DOHH2 (cell line): ENCODE data around the gene SOCS2.

Source experiments
- H3F3A ChIP-seq: fragments of 200-600 bp; sonication (generic), shearing (Covaris generic); 2 replicates; pipeline ENCODE4 v1.6.0; 2016; ENCODE audit warnings: antibody characterized with exemption, mild to moderate bottlenecking; ENCODE audit not compliant: control insufficient read depth, insufficient read depth
- H3K27ac ChIP-seq: fragments of 200-600 bp; sonication (generic); 2 replicates; pipeline ENCODE4 v1.5.1; 2014; ENCODE audit warnings: low read depth, mild to moderate bottlenecking, low read length, moderate library complexity
- H3K27me3 ChIP-seq: fragments of 200-600 bp; sonication (generic); 2 replicates; pipeline ENCODE4 v1.6.1; 2014; ENCODE audit warnings: mild to moderate bottlenecking, low read length, mixed read lengths; ENCODE audit not compliant: control insufficient read depth
- H3K36me3 ChIP-seq: fragments of 200-600 bp; sonication (generic); 2 replicates; pipeline ENCODE4 v1.6.1; 2014; ENCODE audit warnings: mild to moderate bottlenecking, low read length, moderate library complexity, mixed read lengths; ENCODE audit not compliant: control insufficient read depth
- H3K4me1 ChIP-seq: fragments of 200-600 bp; sonication (generic); 2 replicates; pipeline ENCODE4 v1.6.1; 2014; ENCODE audit warnings: mild to moderate bottlenecking, low read length, mixed read lengths; ENCODE audit not compliant: control insufficient read depth
- H3K4me2 ChIP-seq: fragments of 200-600 bp; sonication (generic); 2 replicates; pipeline ENCODE4 v1.6.0; 2014; ENCODE audit warnings: mild to moderate bottlenecking, low read length, moderate library complexity
- H3K4me3 ChIP-seq: fragments of 200-600 bp; sonication (generic); 2 replicates; pipeline ENCODE4 v1.5.1; 2014; ENCODE audit warnings: mild to moderate bottlenecking, low read length, mixed read lengths
- H3K79me2 ChIP-seq: fragments of 200-600 bp; sonication (generic); 2 replicates; pipeline ENCODE4 v1.6.1; 2014; ENCODE audit warnings: mild to moderate bottlenecking, low read length, mixed read lengths; ENCODE audit not compliant: control insufficient read depth
- H3K9me2 ChIP-seq: fragments of 200-600 bp; sonication (generic); replicated peaks from 2 replicates; pipeline ENCODE4 v1.6.1; 2014; ENCODE audit warnings: mild to moderate bottlenecking, low read length, mixed read lengths; ENCODE audit not compliant: control insufficient read depth
- H3K9me3 ChIP-seq: fragments of 200-600 bp; sonication (generic); 2 replicates; pipeline ENCODE4 v1.6.1; 2014; ENCODE audit warnings: antibody characterized with exemption, low read length, mixed read lengths; ENCODE audit not compliant: control insufficient read depth, insufficient read depth
- H4K20me1 ChIP-seq: fragments of 200-600 bp; sonication (generic); 2 replicates; pipeline ENCODE4 v1.6.0; 2014; ENCODE audit warnings: low read depth, mild to moderate bottlenecking, antibody characterized with exemption, low read length, moderate library complexity; ENCODE audit not compliant: control insufficient read depth, insufficient read depth
- EZH2phosphoT487 ChIP-seq: fragments of 200-600 bp; sonication (generic); IDR thresholded peaks from 2 replicates; pipeline ENCODE4 v1.6.1; 2017; ENCODE audit warnings: borderline replicate concordance, mild to moderate bottlenecking, antibody characterized with exemption, low read length, moderate library complexity, mixed read lengths
- TF ChIP-seq, protein P1 (sequence below): fragments of 200-600 bp; sonication (generic); IDR thresholded peaks from one replicate; pipeline ENCODE4 v1.5.1; 2014; ENCODE audit warnings: antibody characterized with exemption, mild to moderate bottlenecking, low read depth, low read length; ENCODE audit not compliant: poor library complexity, severe bottlenecking

The SOCS2 gene

DNA sequence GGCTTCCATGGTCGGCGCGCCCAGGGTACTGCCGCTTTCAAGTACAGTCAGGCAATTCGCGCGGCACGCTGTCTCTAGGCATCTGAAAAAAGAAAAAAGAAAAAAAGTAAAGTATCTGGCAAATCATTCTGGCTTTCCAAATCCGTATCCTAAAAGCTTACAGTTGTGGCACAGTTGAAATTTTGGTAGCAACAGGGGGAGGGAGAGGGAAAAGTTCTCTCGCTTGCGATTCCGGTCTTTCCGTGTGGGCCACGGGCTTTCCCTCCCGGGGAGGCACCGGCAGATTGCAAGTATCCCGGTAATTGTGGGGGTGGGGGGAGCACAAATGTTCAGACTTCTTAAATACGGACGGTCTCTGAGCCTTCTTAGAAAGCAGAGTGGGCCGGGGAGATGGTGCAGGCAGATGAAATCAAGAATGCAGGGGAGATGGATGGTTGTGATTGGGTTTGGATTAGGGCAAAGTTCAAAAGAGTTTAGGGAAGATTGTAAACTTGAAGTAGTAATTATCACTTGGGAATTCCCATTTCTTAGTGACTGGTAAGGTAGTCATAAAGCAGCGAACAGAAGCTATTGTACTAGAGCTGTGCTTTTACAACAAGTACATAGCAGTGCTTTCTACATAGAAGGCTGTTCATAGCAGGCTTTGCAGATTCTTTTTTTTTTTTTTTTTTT lies 1.2 kb downstream of the SOCS2 start:
- Histone ChIP-seq H3K9me3 (no peaks in the 10 kb centered on the region), H3K9me2 (no peaks in the 10 kb centered on the region), H3F3A (peaks cover 4% of the 10 kb centered on the region; the same call in 1 of the 2 replicates), H3K36me3 (no peaks in the 10 kb centered on the region), H3K4me3 (no peak overlapping the region), H3K79me2 (no peaks in the 10 kb centered on the region), H3K4me1 (peaks cover 23% of the 10 kb centered on the region), H3K27me3 (peaks cover 96% of the 10 kb centered on the region), H4K20me1 (peaks cover 4% of the 10 kb centered on the region; the same call in 1 of the 2 replicates), H3K27ac (no peak overlapping the region), H3K4me2 (no peak overlapping the region)
- TF ChIP-seq EZH2phosphoT487 = peak; percentile 93; the same call in 1 of the 2 replicates
- TF ChIP-seq, protein P1, sequence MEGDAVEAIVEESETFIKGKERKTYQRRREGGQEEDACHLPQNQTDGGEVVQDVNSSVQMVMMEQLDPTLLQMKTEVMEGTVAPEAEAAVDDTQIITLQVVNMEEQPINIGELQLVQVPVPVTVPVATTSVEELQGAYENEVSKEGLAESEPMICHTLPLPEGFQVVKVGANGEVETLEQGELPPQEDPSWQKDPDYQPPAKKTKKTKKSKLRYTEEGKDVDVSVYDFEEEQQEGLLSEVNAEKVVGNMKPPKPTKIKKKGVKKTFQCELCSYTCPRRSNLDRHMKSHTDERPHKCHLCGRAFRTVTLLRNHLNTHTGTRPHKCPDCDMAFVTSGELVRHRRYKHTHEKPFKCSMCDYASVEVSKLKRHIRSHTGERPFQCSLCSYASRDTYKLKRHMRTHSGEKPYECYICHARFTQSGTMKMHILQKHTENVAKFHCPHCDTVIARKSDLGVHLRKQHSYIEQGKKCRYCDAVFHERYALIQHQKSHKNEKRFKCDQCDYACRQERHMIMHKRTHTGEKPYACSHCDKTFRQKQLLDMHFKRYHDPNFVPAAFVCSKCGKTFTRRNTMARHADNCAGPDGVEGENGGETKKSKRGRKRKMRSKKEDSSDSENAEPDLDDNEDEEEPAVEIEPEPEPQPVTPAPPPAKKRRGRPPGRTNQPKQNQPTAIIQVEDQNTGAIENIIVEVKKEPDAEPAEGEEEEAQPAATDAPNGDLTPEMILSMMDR = no peak

DNA sequence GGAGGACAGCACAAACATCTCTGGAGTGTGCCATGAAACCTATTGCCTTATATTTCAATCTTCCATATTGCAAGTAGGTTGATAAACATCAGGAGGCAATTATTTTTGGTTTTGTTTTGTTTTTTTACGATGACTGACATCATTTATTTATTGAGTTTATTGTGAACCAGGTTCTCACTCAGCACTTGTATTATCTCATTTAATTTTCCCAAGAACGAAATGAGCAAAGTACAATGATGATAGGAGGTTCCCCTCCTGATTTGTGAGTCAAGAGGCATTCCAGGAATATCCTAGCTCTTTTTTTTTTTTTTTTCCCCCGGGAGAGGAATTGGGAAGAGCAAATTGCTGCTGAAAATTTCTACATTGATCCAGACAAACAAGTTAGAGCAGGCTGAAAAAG lies 4.7 kb downstream of the SOCS2 start:
- no peak overlapping the region for H3K4me2 ChIP-seq
- no peaks in the 10 kb centered on the region for H3K9me2 ChIP-seq
- no peaks in the 10 kb centered on the region for H3K9me3 ChIP-seq
- no peak overlapping the region for H3K4me3 ChIP-seq
- no peaks in the 10 kb centered on the region for H3K36me3 ChIP-seq
- no peaks in the 10 kb centered on the region for H3K4me1 ChIP-seq
- TF ChIP-seq, protein P1 = no peak
- TF ChIP-seq EZH2phosphoT487 = no peak
- H3K79me2 ChIP-seq = no peaks in the 10 kb centered on the region
- peaks cover 4% of the 10 kb centered on the region; the same call in 1 of the 2 replicates for H3F3A ChIP-seq
- no peak overlapping the region for H3K27ac ChIP-seq
- H3K27me3 ChIP-seq = peaks cover 95% of the 10 kb centered on the region
- no peaks in the 10 kb centered on the region for H4K20me1 ChIP-seq

DNA sequence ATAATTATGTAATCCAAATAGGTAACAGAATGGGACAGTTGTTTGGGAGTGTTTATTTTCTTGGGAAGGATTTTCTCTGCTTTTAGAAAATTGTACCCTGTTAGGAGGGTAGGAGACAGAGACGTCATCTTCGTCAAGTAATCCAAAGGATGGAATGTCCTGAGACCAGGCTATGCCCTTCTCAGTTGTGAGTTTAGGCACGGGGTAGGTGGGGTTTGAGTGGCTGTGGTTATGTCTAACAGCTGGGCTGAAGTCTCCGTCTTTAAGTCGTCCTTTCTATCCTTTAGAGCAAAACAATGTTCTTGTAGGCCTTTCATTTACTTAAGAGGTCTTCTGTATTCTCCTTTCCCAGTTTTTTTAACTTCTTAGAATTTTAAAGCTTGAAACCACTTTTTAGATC lies 5.7 kb downstream of the SOCS2 start:
- no peak overlapping the region for H3K27ac ChIP-seq
- no peaks in the 10 kb centered on the region for H3K36me3 ChIP-seq
- peaks cover 88% of the 10 kb centered on the region for H3K27me3 ChIP-seq

More for the DNA sequence above, 5.7 kb downstream of the SOCS2 start:
- Histone ChIP-seq H3K4me2 (no peak overlapping the region), H3K9me2 (no peaks in the 10 kb centered on the region), H3K4me1 (no peaks in the 10 kb centered on the region), H3K9me3 (no peaks in the 10 kb centered on the region), H3K79me2 (no peaks in the 10 kb centered on the region), H4K20me1 (no peaks in the 10 kb centered on the region), H3F3A (peaks cover 4% of the 10 kb centered on the region; the same call in 1 of the 2 replicates), H3K4me3 (no peak overlapping the region)
- no peak for TF ChIP-seq EZH2phosphoT487
- TF ChIP-seq, protein P1 = no peak
